A673 (cell line): ENCODE measurements around the gene MAG. TPM values are rescaled to one million over a fixed set of nuclear protein-coding genes. Genes with fewer than 3 reads are reported as not detected.

ENCODE experiments used
- BruUV-seq: library from RNA; stranded (reverse); fragments of 400-500 nt; replicated peaks from 2 replicates; lab custom pipeline; 2021; lab: Mats Ljungman, UMichigan
- CTCF ChIA-PET: fragments of 300-600 bp; sonication (Branson Sonifier 250); formaldehyde crosslinking; loops from one replicate; lab custom pipeline; 2022; ENCODE audit warnings: antibody characterized with exemption; lab: Charles Lee
- POLR2A ChIA-PET: fragments of 300-600 bp; sonication (Branson Sonifier 250); formaldehyde crosslinking; loops from one replicate; lab custom pipeline; 2022; ENCODE audit warnings: antibody characterized with exemption; ENCODE audit not compliant: low non-redundant PET; lab: Charles Lee
- DNase-seq: peaks from one replicate; pipeline ENCODE4 v3.0.0-alpha.2; 2015; ENCODE audit warnings: low spot score
- H3K27ac ChIP-seq: fragments of 200-600 bp; sonication (generic); 2 replicates; pipeline ENCODE4 v1.5.1; 2016; ENCODE audit warnings: mixed run types, low read depth, mild to moderate bottlenecking, mixed read lengths, antibody characterized with exemption, low read length; ENCODE audit not compliant: poor library complexity, severe bottlenecking
- H3K27me3 ChIP-seq: fragments of 200-600 bp; sonication (generic); replicated peaks from 2 replicates; pipeline ENCODE4 v1.6.1; 2017; ENCODE audit warnings: mixed run types, low read depth, mild to moderate bottlenecking, mixed read lengths, antibody characterized with exemption, low read length; ENCODE audit not compliant: insufficient read depth, poor library complexity
- H3K36me3 ChIP-seq: fragments of 200-600 bp; sonication (generic); 2 replicates; pipeline ENCODE4 v1.6.1; 2016; ENCODE audit warnings: mixed run types, mild to moderate bottlenecking, mixed read lengths, antibody characterized with exemption, low read length; ENCODE audit not compliant: insufficient read depth, poor library complexity, severe bottlenecking
- H3K4me1 ChIP-seq: fragments of 200-600 bp; sonication (generic); 2 replicates; pipeline ENCODE4 v1.6.1; 2017; ENCODE audit warnings: mixed run types, mild to moderate bottlenecking, mixed read lengths, antibody characterized with exemption, low read length; ENCODE audit not compliant: insufficient read depth, poor library complexity, severe bottlenecking
- H3K4me3 ChIP-seq: fragments of 200-600 bp; sonication (generic); 2 replicates; pipeline ENCODE4 v1.5.1; 2016; ENCODE audit warnings: low read depth, mixed run types, mild to moderate bottlenecking, mixed read lengths, low read length; ENCODE audit not compliant: poor library complexity, severe bottlenecking
- H3K9me3 ChIP-seq: fragments of 200-600 bp; sonication (generic); 2 replicates; pipeline ENCODE4 v1.6.1; 2016; ENCODE audit warnings: mixed run types, low read depth, mild to moderate bottlenecking, mixed read lengths, antibody characterized with exemption, low read length; ENCODE audit not compliant: poor library complexity, severe bottlenecking
- CTCF ChIP-seq: fragments of 300-800, 200-600 bp; sonication (generic); conservative IDR thresholded peaks from 2 replicates; pipeline ENCODE4 v1.5.1; 2017; ENCODE audit warnings: low read depth, mild to moderate bottlenecking, antibody characterized with exemption, low read length, moderate library complexity, mixed read lengths
- EZH2 ChIP-seq: fragments of 200-600 bp; sonication (generic); IDR thresholded peaks from 2 replicates; pipeline ENCODE4 v1.6.1; 2017; ENCODE audit warnings: borderline replicate concordance, low read depth, mild to moderate bottlenecking, mixed read lengths, antibody characterized with exemption, low read length; ENCODE audit not compliant: poor library complexity, severe bottlenecking
- intact Hi-C: fragments of 100-400 bp; cut with micrococcal nuclease; formaldehyde crosslinking; loops from one replicate; pipeline ENCODE4 v1.10.0; 2022; ENCODE audit not compliant: unreplicated experiment
- total RNA-seq: library from RNA; stranded (reverse); gene quantifications from 2 replicates; pipeline ENCODE4 v1.2.3, GENCODE V29; 2021

MAG gene
- total RNA-seq, 1 experiment from 2014 or later, result not detected

DNA sequence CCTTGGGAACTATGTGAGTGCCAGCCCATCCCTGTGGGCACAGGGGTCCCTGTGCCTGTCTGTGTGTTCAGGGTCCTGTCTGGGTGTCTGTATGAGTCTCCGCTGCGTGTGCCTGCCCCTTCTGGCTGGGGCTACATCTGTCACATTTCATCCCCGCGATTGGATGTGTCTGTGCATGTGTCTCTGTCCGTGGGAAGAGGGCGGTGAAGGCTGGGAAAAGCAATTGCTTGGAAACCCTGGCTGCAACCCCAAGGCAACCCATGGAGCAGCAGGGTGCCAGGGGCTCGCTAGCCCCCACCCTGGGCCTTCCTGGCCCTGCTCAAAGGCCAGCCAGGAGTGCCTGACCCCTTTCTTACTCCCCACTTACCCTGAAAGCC lies 1.4 kb downstream of the MAG start:
- peaks cover 36% of the 10 kb centered on the region for H3K27me3 ChIP-seq
- CTCF ChIA-PET, result no interaction called here
- H3K36me3 ChIP-seq, result no peaks in the 10 kb centered on the region
- DNase-seq, result no peak
- POLR2A ChIA-PET, result no interaction called here
- no TSS peak for BruUV-seq
- no peak overlapping the region for H3K27ac ChIP-seq
- H3K4me3 ChIP-seq, result no peak overlapping the region
- H3K9me3 ChIP-seq, result no peaks in the 10 kb centered on the region
- intact Hi-C loops, result no loop called here
- TF ChIP-seq EZH2 (no peak), CTCF (no peak)
- no peaks in the 10 kb centered on the region for H3K4me1 ChIP-seq

GRCh38 chr19:35293808-35294207 lies 1.8 kb downstream of the MAG start:
- no TSS peak for BruUV-seq
- intact Hi-C loops, result no loop called here
- H3K4me1 ChIP-seq, result no peaks in the 10 kb centered on the region

GRCh38 chr19:35294328-35294727 lies 2.4 kb downstream of the MAG start:
- ChIA-PET CTCF (no interaction called here), POLR2A (no interaction called here)

More at GRCh38 chr19:35293808-35294207, 1.8 kb downstream of the MAG start:
- no peak overlapping the region for H3K27ac ChIP-seq
- H3K27me3 ChIP-seq, result peaks cover 36% of the 10 kb centered on the region
- CTCF ChIA-PET, result no interaction called here
- no peak for DNase-seq
- TF ChIP-seq CTCF, result no peak
- TF ChIP-seq EZH2, result no peak
- no peaks in the 10 kb centered on the region for H3K9me3 ChIP-seq
- H3K4me3 ChIP-seq, result no peak overlapping the region
- no peaks in the 10 kb centered on the region for H3K36me3 ChIP-seq
- POLR2A ChIA-PET, result no interaction called here

More at GRCh38 chr19:35294328-35294727, 2.4 kb downstream of the MAG start:
- no peaks in the 10 kb centered on the region for H3K9me3 ChIP-seq
- no TSS peak for BruUV-seq
- no peak overlapping the region for H3K4me3 ChIP-seq
- no peak overlapping the region for H3K27ac ChIP-seq
- no peaks in the 10 kb centered on the region for H3K4me1 ChIP-seq
- H3K36me3 ChIP-seq, result no peaks in the 10 kb centered on the region
- intact Hi-C loops, result no loop called here
- peak; percentile 29 for DNase-seq
- H3K27me3 ChIP-seq, result peaks cover 36% of the 10 kb centered on the region
- TF ChIP-seq EZH2 (no peak), CTCF (no peak)
